Stimulated activated CD4-positive, alpha-beta T cell treated with anti-CD3 and anti-CD28 coated beads, TNF-alpha, amount 100 ng/mL, for 1 hour (primary cell): Measurements from ENCODE around the gene TSHB.

Experiments used
- DNase-seq, 3 donors: peaks; one replicate each; pipeline ENCODE4 v3.0.0-alpha.2; 2020; ENCODE audit warnings: low read depth in 3 of 3, low spot score in 1 of 3

TSHB gene

GRCh38 chr1:115059316-115059715, 29.7 kb downstream of the TSHB start:
- DNase-seq, result no peak

- DNase-seq, result no peak
These were observed 30.9 kb downstream of the TSHB start for GRCh38 chr1:115060501-115060900.

GRCh38 chr1:115062542-115063004, 32.9 kb downstream of the TSHB start:
- peak; percentile 59 to 89 (median 83) for DNase-seq

- no peak for DNase-seq
These were observed 33.7 kb downstream of the TSHB start for GRCh38 chr1:115063228-115063901.

GRCh38 chr1:115064461-115064860, 34.8 kb downstream of the TSHB start:
- no peak for DNase-seq

GRCh38 chr1:115065021-115065420, 35.4 kb downstream of the TSHB start:
- no peak for DNase-seq

- no peak for DNase-seq
These were observed 37.7 kb downstream of the TSHB start for GRCh38 chr1:115067161-115067859.

- DNase-seq, result no peak
These were observed 39.4 kb downstream of the TSHB start for GRCh38 chr1:115068826-115069585.

- no peak for DNase-seq
These were observed 40.2 kb downstream of the TSHB start for GRCh38 chr1:115069659-115070308.

- no peak for DNase-seq
These were observed 41.5 kb downstream of the TSHB start for GRCh38 chr1:115071012-115071664.

- no peak for DNase-seq
These were observed 43.9 kb downstream of the TSHB start for GRCh38 chr1:115073298-115074087.

- DNase-seq, result no peak
These were observed 45.4 kb downstream of the TSHB start for GRCh38 chr1:115074839-115075534.

GRCh38 chr1:115076384-115076915, 46.8 kb downstream of the TSHB start:
- no peak for DNase-seq

- DNase-seq, result no peak
These were observed 47.8 kb downstream of the TSHB start for GRCh38 chr1:115077286-115077983.

GRCh38 chr1:115077984-115078330, 48.3 kb downstream of the TSHB start:
- DNase-seq, result no peak

GRCh38 chr1:115078708-115079107, 49.1 kb downstream of the TSHB start:
- no peak for DNase-seq

- no peak for DNase-seq
These were observed 53.3 kb downstream of the TSHB start for GRCh38 chr1:115082949-115083348.
